Common myeloid progenitor, CD34-positive (primary cell): ENCODE data around the gene USP48.

ENCODE experiments used
- CTCF ChIA-PET: fragments of 350-600 bp; sonication (Branson Sonifier 250); formaldehyde crosslinking; loops from one replicate; lab custom pipeline; 2021; ENCODE audit warnings: antibody characterized with exemption; lab: Charles Lee
- POLR2A ChIA-PET: fragments of 350-600 bp; sonication (Branson Sonifier 250); formaldehyde crosslinking; loops from one replicate; lab custom pipeline; 2021; ENCODE audit warnings: antibody characterized with exemption; lab: Charles Lee
- DNase-seq, 3 donors: peaks; one replicate each; pipeline versions ENCODE4 v3.0.0 to v3.0.0-alpha.2; 2013
- H3K27ac ChIP-seq, 2 experiments: 1 replicate in 1 of 2; 2 replicates in 1 of 2; pipeline ENCODE4 v1.7.0; 2013; ENCODE audit warnings: inconsistent platforms in 2 of 2, low read length in 2 of 2, mild to moderate bottlenecking in 2 of 2, low read depth in 1 of 2, moderate library complexity in 1 of 2; ENCODE audit not compliant: severe bottlenecking in 2 of 2, insufficient read depth in 1 of 2, poor library complexity in 1 of 2
- H3K27me3 ChIP-seq, 5 experiments: replicated peaks in 2 of 5; 1 replicate in 3 of 5; 2 replicates in 2 of 5; pipeline versions ENCODE4 v1.6.1 to v1.7.0; 2013; ENCODE audit warnings: low read length in 4 of 5, mild to moderate bottlenecking in 2 of 5, moderate library complexity in 2 of 5, inconsistent platforms in 1 of 5; ENCODE audit not compliant: insufficient read depth in 5 of 5, control insufficient read depth in 4 of 5
- H3K36me3 ChIP-seq, 4 experiments: 1 replicate in 2 of 4; 2 replicates in 2 of 4; pipeline versions ENCODE4 v1.6.1 to v1.7.0; 2013; ENCODE audit warnings: low read length in 3 of 4, control low read depth in 1 of 4, mild to moderate bottlenecking in 1 of 4; ENCODE audit not compliant: control insufficient read depth in 4 of 4, insufficient read depth in 4 of 4
- H3K4me1 ChIP-seq, 4 experiments: 1 replicate in 3 of 4; 2 replicates in 1 of 4; pipeline versions ENCODE4 v1.6.1 to v1.7.1; 2013; ENCODE audit warnings: low read length in 3 of 4, mild to moderate bottlenecking in 3 of 4, control low read depth in 1 of 4, inconsistent platforms in 1 of 4, moderate library complexity in 1 of 4; ENCODE audit not compliant: control insufficient read depth in 4 of 4, insufficient read depth in 4 of 4; ENCODE audit errors: control extremely low read depth in 1 of 4
- H3K4me3 ChIP-seq, 7 experiments: 1 replicate in 4 of 7; 2 replicates in 3 of 7; pipeline versions ENCODE4 v1.5.1 to v1.7.0; 2013; ENCODE audit warnings: mild to moderate bottlenecking in 7 of 7, low read length in 6 of 7, moderate library complexity in 6 of 7, inconsistent platforms in 2 of 7, low read depth in 2 of 7, control low read depth in 1 of 7; ENCODE audit not compliant: insufficient read depth in 4 of 7, control insufficient read depth in 1 of 7; ENCODE audit errors: extremely low read depth in 1 of 7
- H3K9me3 ChIP-seq, 5 experiments: 1 replicate in 4 of 5; 2 replicates in 1 of 5; pipeline versions ENCODE4 v1.6.1 to v1.7.1; 2013; ENCODE audit warnings: low read length in 4 of 5, mild to moderate bottlenecking in 2 of 5, inconsistent platforms in 1 of 5, low read depth in 1 of 5, moderate library complexity in 1 of 5; ENCODE audit not compliant: control insufficient read depth in 4 of 5, insufficient read depth in 2 of 5; ENCODE audit errors: control extremely low read depth in 1 of 5
- WGBS: methylation state at CpG from one replicate; pipeline ENCODE4 v1.1.5; 2013; ENCODE audit not compliant: insufficient coverage; 5-methylcytosine and 5-hydroxymethylcytosine counted together

Gene USP48

GRCh38 chr1:21637514-21637913 is 145.4 kb downstream of the USP48 start:
- no peaks in the 10 kb centered on the region for H3K9me3 ChIP-seq
- H3K4me1 ChIP-seq: peaks cover 0 to 17% (median 12%) of the 10 kb centered on the region in 4 experiments
- no peak for DNase-seq
- H3K27me3 ChIP-seq: no peaks in the 10 kb centered on the region
- H3K36me3 ChIP-seq: no peaks in the 10 kb centered on the region
- H3K4me3 ChIP-seq: no peak overlapping the region
- CTCF ChIA-PET: no interaction called here
- POLR2A ChIA-PET: no interaction called here
- peak overlapping the region in 1 of 2 experiments; percentile 85 for H3K27ac ChIP-seq
- 92% methylated on average over 2 of the region's 6 CpGs for WGBS

DNA sequence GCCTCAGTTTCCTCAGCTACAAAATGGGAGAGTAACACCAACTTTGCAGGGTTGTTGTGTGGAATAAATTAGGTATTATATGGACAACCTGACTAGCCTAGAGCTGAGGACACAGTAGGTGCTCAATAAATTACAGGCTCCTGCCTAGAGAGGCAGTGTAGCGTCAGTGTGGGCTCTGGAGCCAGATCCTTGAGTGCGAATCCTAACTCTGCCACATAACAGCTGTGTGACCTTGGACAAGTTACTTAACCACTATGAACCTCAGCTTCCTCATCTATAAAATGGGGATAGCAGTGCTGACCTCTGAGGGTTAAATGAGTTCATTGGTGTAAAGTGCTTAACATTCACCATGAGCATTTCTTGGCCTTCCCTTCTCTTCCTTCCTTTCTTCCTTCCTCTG is 146.9 kb downstream of the USP48 start:
- no peaks in the 10 kb centered on the region for H3K27me3 ChIP-seq
- H3K36me3 ChIP-seq: no peaks in the 10 kb centered on the region
- no peak overlapping the region for H3K4me3 ChIP-seq
- no peak for DNase-seq
- peaks cover 0 to 17% (median 12%) of the 10 kb centered on the region in 4 experiments for H3K4me1 ChIP-seq
- POLR2A ChIA-PET: no interaction called here
- H3K27ac ChIP-seq: no peak overlapping the region
- H3K9me3 ChIP-seq: no peaks in the 10 kb centered on the region
- CTCF ChIA-PET: interaction anchor here (0.9 to 1.3 kb wide), 3 partner anchors 13 to 402 kb away, joined by 3 to 4 read pairs (median 4); no protein-coding TSS in a partner anchor
- WGBS: 96% methylated on average over 2 of the region's 2 CpGs

GRCh38 chr1:21634806-21635535 is 148.0 kb downstream of the USP48 start:
- H3K27me3 ChIP-seq: peaks cover 0 to 2% (median 0%) of the 10 kb centered on the region in 5 experiments
- no peak overlapping the region for H3K4me3 ChIP-seq
- no peak for DNase-seq
- no peaks in the 10 kb centered on the region for H3K9me3 ChIP-seq
- WGBS: 95% methylated on average over 8 of the region's 12 CpGs
- H3K27ac ChIP-seq: no peak overlapping the region
- H3K36me3 ChIP-seq: no peaks in the 10 kb centered on the region
- peaks cover 0 to 17% (median 12%) of the 10 kb centered on the region in 4 experiments for H3K4me1 ChIP-seq
- ChIA-PET CTCF (interaction anchor here (1.0 to 1.2 kb wide), 2 partner anchors 26 to 54 kb away, joined by 3 to 4 read pairs; no protein-coding TSS in a partner anchor), POLR2A (no interaction called here)

GRCh38 chr1:21633992-21634805 is 148.8 kb downstream of the USP48 start:
- ChIA-PET CTCF (interaction anchor here (1.0 kb wide), 1 partner anchor 53 kb away, joined by 3 read pairs; no protein-coding TSS in a partner anchor), POLR2A (no interaction called here)
- Histone ChIP-seq H3K27ac (no peak overlapping the region), H3K36me3 (no peaks in the 10 kb centered on the region), H3K4me3 (no peak overlapping the region), H3K9me3 (no peaks in the 10 kb centered on the region), H3K27me3 (peaks cover 0 to 9% (median 0%) of the 10 kb centered on the region in 5 experiments), H3K4me1 (peaks cover 0 to 16% (median 11%) of the 10 kb centered on the region in 4 experiments)
- DNase-seq: no peak
- 94% methylated on average over 11 of the region's 18 CpGs for WGBS

GRCh38 chr1:21633141-21633755 is 149.7 kb downstream of the USP48 start:
- CTCF ChIA-PET: no interaction called here
- no peaks in the 10 kb centered on the region for H3K9me3 ChIP-seq
- POLR2A ChIA-PET: no interaction called here
- DNase-seq: no peak
- H3K4me1 ChIP-seq: peaks cover 0 to 13% (median 10%) of the 10 kb centered on the region in 4 experiments
- no peaks in the 10 kb centered on the region for H3K36me3 ChIP-seq
- 94% methylated on average over 5 of the region's 7 CpGs for WGBS
- peaks cover 0 to 9% (median 0%) of the 10 kb centered on the region in 5 experiments for H3K27me3 ChIP-seq
- H3K4me3 ChIP-seq: no peak overlapping the region
- H3K27ac ChIP-seq: peak overlapping the region in 1 of 2 experiments; percentile 19

DNA sequence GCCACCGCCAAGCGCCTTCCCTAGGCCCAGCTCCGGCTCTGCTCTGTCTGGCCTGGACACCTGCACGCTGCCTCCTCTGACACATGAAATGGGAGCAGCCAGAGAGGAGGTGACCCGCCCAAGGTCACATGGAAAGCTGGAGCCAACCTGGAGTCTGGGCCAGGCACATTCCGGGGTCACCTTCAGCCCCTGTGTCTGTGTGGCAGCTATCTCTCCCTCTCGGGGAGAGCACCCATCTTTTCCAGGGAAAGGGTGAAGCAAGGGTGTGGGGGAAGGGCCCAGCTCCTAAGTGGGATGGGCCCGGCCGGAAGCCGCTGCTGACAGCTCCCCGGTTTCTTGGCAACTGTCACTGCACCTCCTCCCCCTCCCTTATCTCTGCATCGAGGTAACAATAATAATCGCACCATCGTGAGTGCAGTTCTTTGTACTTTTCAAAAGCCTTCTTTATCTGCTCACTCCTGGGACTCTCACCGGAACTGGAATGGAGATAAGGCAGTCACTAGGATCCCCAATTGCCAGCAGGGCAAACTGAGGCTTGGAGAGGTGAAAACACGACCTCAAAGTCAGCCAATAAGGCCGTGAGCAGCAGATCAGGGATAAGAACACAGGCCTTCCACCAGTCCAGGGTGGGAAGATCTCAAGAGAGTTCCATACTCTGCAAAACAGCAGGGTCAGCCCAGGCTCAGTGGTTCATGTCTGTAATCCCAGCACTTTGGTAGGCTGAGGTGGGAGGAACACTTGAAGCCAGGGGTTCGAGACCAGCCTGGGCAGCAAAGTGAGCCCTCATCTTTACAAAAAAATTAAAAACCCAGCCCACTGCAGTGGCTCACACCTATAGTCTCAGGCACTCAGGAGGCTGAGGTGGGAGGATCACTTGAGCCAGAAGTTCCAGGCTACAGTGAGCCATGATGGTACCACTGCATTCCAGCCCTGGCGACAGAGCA is 150.7 kb downstream of the USP48 start:
- Histone ChIP-seq H3K9me3 (no peaks in the 10 kb centered on the region), H3K27ac (peak overlapping the region in 1 of 2 experiments; percentile 59), H3K4me3 (no peak overlapping the region), H3K27me3 (peaks cover 0 to 9% (median 0%) of the 10 kb centered on the region in 5 experiments), H3K4me1 (peaks cover 0 to 13% (median 7%) of the 10 kb centered on the region in 4 experiments), H3K36me3 (no peaks in the 10 kb centered on the region)
- ChIA-PET CTCF (no interaction called here), POLR2A (no interaction called here)
- WGBS: 82% methylated on average over 16 of the region's 19 CpGs
- DNase-seq: no peak
